Neuron (in vitro differentiated cells): ENCODE measurements around the gene DPP10.
"Not testable (repeated sequence)": the region's sequence is repeated elsewhere in the genome, so short reads cannot be mapped to it uniquely, and the experiment has no call there.

Source experiments
- H2AFZ ChIP-seq: one replicate; pipeline ENCODE4 v1.6.1; 2013; ENCODE audit warnings: low read depth, mild to moderate bottlenecking, inconsistent platforms, low read length, moderate library complexity
- H3K27me3 ChIP-seq: one replicate; pipeline ENCODE4 v1.6.1; 2013; ENCODE audit warnings: low read length; ENCODE audit not compliant: insufficient read depth
- H3K36me3 ChIP-seq: one replicate; pipeline ENCODE4 v1.6.1; 2013; ENCODE audit warnings: low read length; ENCODE audit not compliant: insufficient read depth
- H3K4me1 ChIP-seq: one replicate; pipeline ENCODE4 v1.6.1; 2013; ENCODE audit warnings: low read length; ENCODE audit not compliant: insufficient read depth
- H3K4me3 ChIP-seq: 2 replicates; pipeline ENCODE4 v1.5.1; 2013; ENCODE audit warnings: mild to moderate bottlenecking, low read length, moderate library complexity
- H3K9me3 ChIP-seq: one replicate; pipeline ENCODE4 v1.6.1; 2013; ENCODE audit warnings: low read length

Gene DPP10

GRCh38 chr2:115071534-115071933 lies 629.1 kb downstream of the DPP10 start:
- no peaks in the 10 kb centered on the region for H3K36me3 ChIP-seq
- H2AFZ ChIP-seq, result no peak overlapping the region
- H3K4me3 ChIP-seq, result no peak overlapping the region
- no peaks in the 10 kb centered on the region for H3K27me3 ChIP-seq
- no peaks in the 10 kb centered on the region for H3K4me1 ChIP-seq
- no peaks in the 10 kb centered on the region for H3K9me3 ChIP-seq

GRCh38 chr2:115075800-115076199 lies 633.4 kb downstream of the DPP10 start:
- no peaks in the 10 kb centered on the region for H3K9me3 ChIP-seq
- no peaks in the 10 kb centered on the region for H3K27me3 ChIP-seq
- no peak overlapping the region for H3K4me3 ChIP-seq
- H2AFZ ChIP-seq, result no peak overlapping the region
- H3K36me3 ChIP-seq, result no peaks in the 10 kb centered on the region
- no peaks in the 10 kb centered on the region for H3K4me1 ChIP-seq

GRCh38 chr2:115077626-115078025 lies 635.2 kb downstream of the DPP10 start:
- no peaks in the 10 kb centered on the region for H3K4me1 ChIP-seq
- no peaks in the 10 kb centered on the region for H3K9me3 ChIP-seq
- no peak overlapping the region for H2AFZ ChIP-seq
- H3K27me3 ChIP-seq, result no peaks in the 10 kb centered on the region
- no peaks in the 10 kb centered on the region for H3K36me3 ChIP-seq
- H3K4me3 ChIP-seq, result no peak overlapping the region

GRCh38 chr2:115083225-115083624 lies 640.8 kb downstream of the DPP10 start:
- no peak overlapping the region for H3K4me3 ChIP-seq
- H3K4me1 ChIP-seq, result no peaks in the 10 kb centered on the region
- no peak overlapping the region for H2AFZ ChIP-seq
- no peaks in the 10 kb centered on the region for H3K36me3 ChIP-seq
- no peaks in the 10 kb centered on the region for H3K27me3 ChIP-seq
- no peaks in the 10 kb centered on the region for H3K9me3 ChIP-seq

GRCh38 chr2:115083711-115084110 lies 641.3 kb downstream of the DPP10 start:
- Histone ChIP-seq H3K4me1 (no peaks in the 10 kb centered on the region), H3K9me3 (no peaks in the 10 kb centered on the region), H3K4me3 (no peak overlapping the region), H3K27me3 (no peaks in the 10 kb centered on the region), H2AFZ (no peak overlapping the region), H3K36me3 (no peaks in the 10 kb centered on the region)

GRCh38 chr2:115084446-115084845 lies 642.0 kb downstream of the DPP10 start:
- Histone ChIP-seq H3K4me3 (no peak overlapping the region), H2AFZ (no peak overlapping the region), H3K36me3 (no peaks in the 10 kb centered on the region), H3K27me3 (no peaks in the 10 kb centered on the region), H3K4me1 (no peaks in the 10 kb centered on the region), H3K9me3 (no peaks in the 10 kb centered on the region)

- H3K4me1 ChIP-seq, H3K27me3 ChIP-seq, H3K4me3 ChIP-seq, H3K9me3 ChIP-seq, H2AFZ ChIP-seq, H3K36me3 ChIP-seq: not testable (repeated sequence)
Observed at GRCh38 chr2:115086051-115086620, 643.7 kb downstream of the DPP10 start.

- Histone ChIP-seq H3K27me3 (no peaks in the 10 kb centered on the region), H3K4me3 (no peak overlapping the region)
Observed at GRCh38 chr2:115094441-115094840, 652.0 kb downstream of the DPP10 start.

GRCh38 chr2:115105966-115106365 lies 663.5 kb downstream of the DPP10 start:
- no peak overlapping the region for H3K4me3 ChIP-seq
- H2AFZ ChIP-seq, result no peak overlapping the region
- H3K36me3 ChIP-seq, result no peaks in the 10 kb centered on the region
- H3K4me1 ChIP-seq, result peaks cover 6% of the 10 kb centered on the region
- no peaks in the 10 kb centered on the region for H3K27me3 ChIP-seq
- no peaks in the 10 kb centered on the region for H3K9me3 ChIP-seq

More at GRCh38 chr2:115094441-115094840, 652.0 kb downstream of the DPP10 start:
- Histone ChIP-seq H3K36me3 (no peaks in the 10 kb centered on the region), H2AFZ (no peak overlapping the region), H3K9me3 (no peaks in the 10 kb centered on the region), H3K4me1 (no peaks in the 10 kb centered on the region)

GRCh38 chr2:115115135-115115534 lies 672.7 kb downstream of the DPP10 start:
- Histone ChIP-seq H3K4me3 (no peak overlapping the region), H3K4me1 (no peaks in the 10 kb centered on the region), H3K27me3 (no peaks in the 10 kb centered on the region), H3K9me3 (no peaks in the 10 kb centered on the region), H3K36me3 (no peaks in the 10 kb centered on the region), H2AFZ (no peak overlapping the region)

GRCh38 chr2:115118306-115118705 lies 675.9 kb downstream of the DPP10 start:
- H3K27me3 ChIP-seq, result no peaks in the 10 kb centered on the region
- no peaks in the 10 kb centered on the region for H3K4me1 ChIP-seq
- no peaks in the 10 kb centered on the region for H3K36me3 ChIP-seq
- H3K9me3 ChIP-seq, result no peaks in the 10 kb centered on the region
- no peak overlapping the region for H2AFZ ChIP-seq
- H3K4me3 ChIP-seq, result no peak overlapping the region

- Histone ChIP-seq H2AFZ (no peak overlapping the region), H3K9me3 (no peaks in the 10 kb centered on the region), H3K4me1 (no peaks in the 10 kb centered on the region), H3K27me3 (no peaks in the 10 kb centered on the region), H3K4me3 (no peak overlapping the region), H3K36me3 (no peaks in the 10 kb centered on the region)
Observed at GRCh38 chr2:115119086-115119485, 676.6 kb downstream of the DPP10 start.

GRCh38 chr2:115122701-115123100 lies 680.3 kb downstream of the DPP10 start:
- no peak overlapping the region for H3K4me3 ChIP-seq
- H3K27me3 ChIP-seq, result no peaks in the 10 kb centered on the region
- no peaks in the 10 kb centered on the region for H3K4me1 ChIP-seq
- H3K9me3 ChIP-seq, result no peaks in the 10 kb centered on the region
- H2AFZ ChIP-seq, result no peak overlapping the region
- no peaks in the 10 kb centered on the region for H3K36me3 ChIP-seq

GRCh38 chr2:115124817-115125216 lies 682.4 kb downstream of the DPP10 start:
- no peaks in the 10 kb centered on the region for H3K9me3 ChIP-seq
- H3K4me3 ChIP-seq, result no peak overlapping the region
- no peak overlapping the region for H2AFZ ChIP-seq
- H3K4me1 ChIP-seq, result no peaks in the 10 kb centered on the region
- no peaks in the 10 kb centered on the region for H3K36me3 ChIP-seq
- H3K27me3 ChIP-seq, result no peaks in the 10 kb centered on the region
